ENCODE measurements around the gene TMCO4.

TMCO4 gene

DNA sequence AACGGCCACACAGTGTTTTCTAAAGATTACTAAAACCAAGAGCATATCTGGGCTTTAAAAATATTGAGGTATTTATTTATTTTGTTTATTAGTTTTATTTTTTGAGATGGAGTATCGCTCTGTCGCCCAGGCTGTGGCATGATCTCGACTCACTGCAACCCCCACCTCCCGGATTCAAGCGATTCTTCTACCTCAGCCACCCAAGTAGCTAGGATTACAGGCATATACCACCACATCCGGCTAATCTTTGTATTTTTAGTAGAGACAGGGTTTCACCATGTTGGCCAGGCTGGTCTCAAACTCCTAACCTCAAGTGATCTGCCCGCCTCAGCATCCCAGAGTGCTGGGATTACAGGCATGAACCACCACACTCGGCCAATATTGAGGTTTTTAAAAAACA lies 23.9 kb downstream of the TMCO4 start:
- peak overlapping the region in 6 of 11 experiments; percentile 12 to 61 (median 52); a peak in 8 of 22 replicates for H3K9ac ChIP-seq
- no peak overlapping the region for H3K4me3 ChIP-seq
- peak overlapping the region; percentile 6 to 91 (median 75); a peak in 20 of 22 replicates for H3K4me2 ChIP-seq
- peaks cover 13 to 87% (median 67%) of the 10 kb centered on the region in 10 experiments for H3K4me1 ChIP-seq
- H3K27me3 ChIP-seq: peaks cover 0 to 5% (median 0%) of the 10 kb centered on the region in 11 experiments; a peak in 1 of 22 replicates
- H3K27ac ChIP-seq: peak overlapping the region in 8 of 11 experiments; percentile 8 to 79 (median 66); a peak in 14 of 22 replicates
- no peak for TF ChIP-seq Cebpa-rat (IDR thresholded peaks at IDR 0.05)
- peaks cover 21 to 34% (median 31%) of the 10 kb centered on the region in 11 experiments; a peak in 19 of 22 replicates for H3K36me3 ChIP-seq
- peaks cover 5 to 10% (median 8%) of the 10 kb centered on the region in 11 experiments; a peak in 20 of 22 replicates for H3K9me3 ChIP-seq (replicated peaks in 1 of 11)
- H4K20me1 ChIP-seq: peaks cover 0 to 9% (median 0%) of the 10 kb centered on the region in 11 experiments; a peak in 2 of 22 replicates

DNA sequence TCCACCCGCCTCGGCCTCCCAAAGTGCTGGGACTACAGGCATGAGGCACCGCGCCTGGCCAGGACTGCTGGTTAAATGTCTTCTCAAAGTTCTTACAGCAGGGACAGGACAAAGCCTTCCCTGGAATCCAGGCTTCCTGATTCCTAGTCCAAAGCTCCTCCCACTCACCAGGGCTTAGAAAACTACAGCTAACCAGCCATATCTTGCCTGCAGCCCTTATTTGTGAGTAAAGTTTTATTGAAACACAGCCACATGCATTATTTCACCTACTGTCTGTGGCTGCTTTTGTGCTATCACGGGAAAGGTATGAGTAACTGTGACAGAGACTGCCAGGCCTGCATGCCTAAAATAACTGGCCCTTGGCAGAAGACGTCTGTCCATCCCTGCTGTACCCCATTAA lies 24.4 kb downstream of the TMCO4 start:
- H3K27me3 ChIP-seq: peaks cover 0 to 5% (median 0%) of the 10 kb centered on the region in 11 experiments; a peak in 1 of 22 replicates
- H3K9ac ChIP-seq: peak overlapping the region in 5 of 11 experiments; percentile 13 to 61 (median 54); a peak in 6 of 22 replicates
- peak overlapping the region; percentile 6 to 91 (median 75); a peak in 20 of 22 replicates for H3K4me2 ChIP-seq
- H3K9me3 ChIP-seq (replicated peaks in 1 of 11): peaks cover 5 to 10% (median 8%) of the 10 kb centered on the region in 11 experiments; a peak in 20 of 22 replicates
- peaks cover 0 to 9% (median 0%) of the 10 kb centered on the region in 11 experiments; a peak in 2 of 22 replicates for H4K20me1 ChIP-seq
- no peak for TF ChIP-seq Cebpa-rat (IDR thresholded peaks at IDR 0.05)
- no peak overlapping the region for H3K4me3 ChIP-seq
- H3K36me3 ChIP-seq: peaks cover 16 to 30% (median 27%) of the 10 kb centered on the region in 11 experiments; a peak in 19 of 22 replicates
- peak overlapping the region in 8 of 11 experiments; percentile 7 to 79 (median 66); a peak in 13 of 22 replicates for H3K27ac ChIP-seq
- peaks cover 13 to 92% (median 71%) of the 10 kb centered on the region in 10 experiments for H3K4me1 ChIP-seq

GRCh38 chr1:19774180-19774785 lies 25.4 kb downstream of the TMCO4 start:
- H3K4me1 ChIP-seq: peaks cover 21 to 100% (median 81%) of the 10 kb centered on the region in 10 experiments
- peaks cover 6 to 20% (median 17%) of the 10 kb centered on the region in 11 experiments; a peak in 17 of 22 replicates for H3K36me3 ChIP-seq
- H3K9me3 ChIP-seq (replicated peaks in 1 of 11): peaks cover 5 to 10% (median 8%) of the 10 kb centered on the region in 11 experiments; a peak in 20 of 22 replicates
- peak overlapping the region in 5 of 11 experiments; percentile 41 to 79 (median 72); a peak in 11 of 22 replicates for H3K27ac ChIP-seq
- no peak overlapping the region for H3K4me3 ChIP-seq
- H3K4me2 ChIP-seq: peak overlapping the region in 8 of 11 experiments; percentile 70 to 91 (median 76); a peak in 16 of 22 replicates
- TF ChIP-seq Cebpa-rat (IDR thresholded peaks at IDR 0.05): no peak
- peaks cover 0 to 5% (median 0%) of the 10 kb centered on the region in 11 experiments; a peak in 1 of 22 replicates for H3K27me3 ChIP-seq
- H4K20me1 ChIP-seq: peaks cover 0 to 11% (median 0%) of the 10 kb centered on the region in 11 experiments; a peak in 3 of 22 replicates
- H3K9ac ChIP-seq: peak overlapping the region in 3 of 11 experiments; percentile 3 to 61 (median 3); a peak in 4 of 22 replicates

- peaks cover 27 to 100% (median 84%) of the 10 kb centered on the region in 10 experiments for H3K4me1 ChIP-seq
- H3K4me3 ChIP-seq: no peak overlapping the region
- H4K20me1 ChIP-seq: peaks cover 0 to 19% (median 0%) of the 10 kb centered on the region in 11 experiments; a peak in 3 of 22 replicates
- peaks cover 0 to 12% (median 9%) of the 10 kb centered on the region in 11 experiments; a peak in 12 of 22 replicates for H3K36me3 ChIP-seq
- peaks cover 5 to 10% (median 8%) of the 10 kb centered on the region in 11 experiments; a peak in 20 of 22 replicates for H3K9me3 ChIP-seq (replicated peaks in 1 of 11)
- TF ChIP-seq Cebpa-rat (IDR thresholded peaks at IDR 0.05): no peak
- peaks cover 0 to 5% (median 0%) of the 10 kb centered on the region in 11 experiments; a peak in 1 of 22 replicates for H3K27me3 ChIP-seq
- peak overlapping the region in 10 of 11 experiments; percentile 10 to 91 (median 75); a peak in 18 of 22 replicates for H3K4me2 ChIP-seq
- peak overlapping the region in 6 of 11 experiments; percentile 11 to 79 (median 72); a peak in 12 of 22 replicates for H3K27ac ChIP-seq
- H3K9ac ChIP-seq: peak overlapping the region in 3 of 11 experiments; percentile 1 to 61 (median 13); a peak in 4 of 22 replicates
Observed at GRCh38 chr1:19773485-19773884, 26.2 kb downstream of the TMCO4 start.

DNA sequence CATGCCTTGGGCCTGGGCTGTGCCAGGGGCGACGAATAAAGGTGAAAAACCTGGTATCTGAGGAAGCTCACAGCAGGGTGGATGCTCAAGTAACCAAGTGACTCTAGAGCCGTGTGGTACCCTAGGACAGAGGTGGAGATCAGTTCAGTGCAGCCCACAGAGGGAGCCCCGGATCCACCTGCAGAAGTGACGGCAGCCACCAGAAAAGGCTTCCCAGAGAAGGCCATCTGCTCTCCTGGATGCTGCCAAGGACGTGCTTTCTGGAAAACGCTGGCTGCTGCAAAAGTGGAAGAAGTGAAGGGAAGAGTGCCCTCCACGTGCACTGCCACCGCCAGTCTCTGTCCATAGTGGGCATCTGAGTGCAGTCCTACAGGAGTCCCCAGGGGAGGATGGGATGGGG lies 27.7 kb downstream of the TMCO4 start:
- peaks cover 27 to 92% (median 89%) of the 10 kb centered on the region in 10 experiments for H3K4me1 ChIP-seq
- peaks cover 0 to 19% (median 0%) of the 10 kb centered on the region in 11 experiments; a peak in 3 of 22 replicates for H4K20me1 ChIP-seq
- peak overlapping the region in 3 of 11 experiments; percentile 72 to 79 (median 74); a peak in 6 of 22 replicates for H3K27ac ChIP-seq
- TF ChIP-seq Cebpa-rat (IDR thresholded peaks at IDR 0.05): no peak
- H3K4me3 ChIP-seq: no peak overlapping the region; a peak in 1 of 20 replicates
- H3K36me3 ChIP-seq: peaks cover 0 to 3% (median 1%) of the 10 kb centered on the region in 11 experiments; a peak in 8 of 22 replicates
- H3K9me3 ChIP-seq (replicated peaks in 1 of 11): peaks cover under 1 to 2% (median 2%) of the 10 kb centered on the region in 11 experiments; a peak in 20 of 22 replicates
- peak overlapping the region in 2 of 11 experiments; percentile 43 to 48; a peak in 3 of 22 replicates for H3K9ac ChIP-seq
- H3K27me3 ChIP-seq: peaks cover 0 to 5% (median 0%) of the 10 kb centered on the region in 11 experiments; a peak in 1 of 22 replicates
- peak overlapping the region in 9 of 11 experiments; percentile 15 to 91 (median 75); a peak in 16 of 22 replicates for H3K4me2 ChIP-seq

GRCh38 chr1:19771350-19771749 lies 28.4 kb downstream of the TMCO4 start:
- H3K4me3 ChIP-seq: no peak overlapping the region
- H3K4me1 ChIP-seq: peaks cover 26 to 85% (median 83%) of the 10 kb centered on the region in 10 experiments
- peak overlapping the region in 8 of 11 experiments; percentile 54 to 91 (median 76); a peak in 14 of 22 replicates for H3K4me2 ChIP-seq
- peaks cover 0 to 5% (median 0%) of the 10 kb centered on the region in 11 experiments; a peak in 1 of 22 replicates for H3K27me3 ChIP-seq
- no peak overlapping the region for H3K27ac ChIP-seq
- H3K9me3 ChIP-seq (replicated peaks in 1 of 11): no peaks in the 10 kb centered on the region
- H4K20me1 ChIP-seq: peaks cover 0 to 19% (median 0%) of the 10 kb centered on the region in 11 experiments; a peak in 3 of 22 replicates
- TF ChIP-seq Cebpa-rat (IDR thresholded peaks at IDR 0.05): no peak
- H3K36me3 ChIP-seq: peaks cover 0 to 6% (median 0%) of the 10 kb centered on the region in 11 experiments; a peak in 1 of 22 replicates
- H3K9ac ChIP-seq: peak overlapping the region in 1 of 11 experiments; percentile 38; a peak in 1 of 22 replicates

DNA sequence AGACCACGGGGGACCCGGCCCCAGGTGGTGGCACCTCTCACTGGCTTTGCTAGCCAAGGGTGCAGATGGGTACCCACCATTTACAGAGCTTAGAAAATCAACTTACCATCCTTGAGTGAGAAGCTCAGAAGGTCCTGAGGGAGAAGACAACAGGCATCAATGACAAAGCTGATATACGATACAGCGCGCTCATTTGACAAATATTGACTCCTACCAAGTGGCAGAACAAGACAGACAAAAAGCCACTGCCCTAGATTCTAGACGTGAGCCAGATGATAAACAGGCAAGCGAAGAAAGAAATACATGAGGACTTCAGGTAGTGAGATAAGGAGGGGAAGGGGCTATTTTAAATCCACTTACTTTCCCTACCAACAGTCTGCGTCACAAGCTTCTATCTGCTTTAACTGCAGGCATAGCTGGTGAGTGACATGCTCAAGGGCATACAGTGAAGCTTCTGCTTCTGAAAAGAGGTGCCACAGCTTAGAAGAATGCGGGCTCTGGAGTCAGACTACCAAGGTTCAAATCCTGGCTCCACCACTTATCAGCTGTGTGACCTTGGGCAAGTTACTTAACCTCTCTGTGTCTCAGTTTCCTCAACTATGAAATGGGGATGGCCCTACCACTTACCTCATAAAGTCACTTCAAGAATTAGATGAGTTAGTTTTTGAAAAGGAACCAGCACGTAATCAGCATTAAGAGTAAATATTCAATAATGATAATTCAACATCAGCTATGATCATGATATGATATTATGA lies 29.1 kb downstream of the TMCO4 start:
- Histone ChIP-seq H3K4me3 (no peak overlapping the region), H3K9ac (peak overlapping the region in 3 of 11 experiments; percentile 16 to 60 (median 39); a peak in 3 of 22 replicates), H3K27me3 (peaks cover 0 to 5% (median 0%) of the 10 kb centered on the region in 11 experiments; a peak in 1 of 22 replicates), H3K9me3 (replicated peaks in 1 of 11) (no peaks in the 10 kb centered on the region), H4K20me1 (peaks cover 0 to 19% (median 0%) of the 10 kb centered on the region in 11 experiments; a peak in 3 of 22 replicates), H3K36me3 (peaks cover 0 to 7% (median 0%) of the 10 kb centered on the region in 11 experiments; a peak in 1 of 22 replicates), H3K4me1 (peaks cover 26 to 83% (median 77%) of the 10 kb centered on the region in 10 experiments), H3K27ac (peak overlapping the region in 4 of 11 experiments; percentile 37 to 67 (median 51); a peak in 6 of 22 replicates), H3K4me2 (peak overlapping the region in 10 of 11 experiments; percentile 51 to 91 (median 74); a peak in 18 of 22 replicates)
- TF ChIP-seq Cebpa-rat (IDR thresholded peaks at IDR 0.05): no peak
